ENCODE results near the gene OPN1LW.

DNA sequence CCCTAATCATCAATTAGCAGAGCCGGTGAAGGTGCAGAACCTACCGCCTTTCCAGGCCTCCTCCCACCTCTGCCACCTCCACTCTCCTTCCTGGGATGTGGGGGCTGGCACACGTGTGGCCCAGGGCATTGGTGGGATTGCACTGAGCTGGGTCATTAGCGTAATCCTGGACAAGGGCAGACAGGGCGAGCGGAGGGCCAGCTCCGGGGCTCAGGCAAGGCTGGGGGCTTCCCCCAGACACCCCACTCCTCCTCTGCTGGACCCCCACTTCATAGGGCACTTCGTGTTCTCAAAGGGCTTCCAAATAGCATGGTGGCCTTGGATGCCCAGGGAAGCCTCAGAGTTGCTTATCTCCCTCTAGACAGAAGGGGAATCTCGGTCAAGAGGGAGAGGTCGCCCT lies 3.3 kb upstream of the OPN1LW start:
- TF ChIP-seq, protein P1, sequence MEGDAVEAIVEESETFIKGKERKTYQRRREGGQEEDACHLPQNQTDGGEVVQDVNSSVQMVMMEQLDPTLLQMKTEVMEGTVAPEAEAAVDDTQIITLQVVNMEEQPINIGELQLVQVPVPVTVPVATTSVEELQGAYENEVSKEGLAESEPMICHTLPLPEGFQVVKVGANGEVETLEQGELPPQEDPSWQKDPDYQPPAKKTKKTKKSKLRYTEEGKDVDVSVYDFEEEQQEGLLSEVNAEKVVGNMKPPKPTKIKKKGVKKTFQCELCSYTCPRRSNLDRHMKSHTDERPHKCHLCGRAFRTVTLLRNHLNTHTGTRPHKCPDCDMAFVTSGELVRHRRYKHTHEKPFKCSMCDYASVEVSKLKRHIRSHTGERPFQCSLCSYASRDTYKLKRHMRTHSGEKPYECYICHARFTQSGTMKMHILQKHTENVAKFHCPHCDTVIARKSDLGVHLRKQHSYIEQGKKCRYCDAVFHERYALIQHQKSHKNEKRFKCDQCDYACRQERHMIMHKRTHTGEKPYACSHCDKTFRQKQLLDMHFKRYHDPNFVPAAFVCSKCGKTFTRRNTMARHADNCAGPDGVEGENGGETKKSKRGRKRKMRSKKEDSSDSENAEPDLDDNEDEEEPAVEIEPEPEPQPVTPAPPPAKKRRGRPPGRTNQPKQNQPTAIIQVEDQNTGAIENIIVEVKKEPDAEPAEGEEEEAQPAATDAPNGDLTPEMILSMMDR (IDR thresholded peaks at IDR 0.05 in 2 of 3, conservative IDR thresholded peaks at IDR 0.05 in 1 of 3; ENCODE audit: borderline replicate concordance in 1 of 3, insufficient read depth in 1 of 3, low read depth in 2 of 3, low read length in 2 of 3), result no peak
- TF ChIP-seq, protein P2, sequence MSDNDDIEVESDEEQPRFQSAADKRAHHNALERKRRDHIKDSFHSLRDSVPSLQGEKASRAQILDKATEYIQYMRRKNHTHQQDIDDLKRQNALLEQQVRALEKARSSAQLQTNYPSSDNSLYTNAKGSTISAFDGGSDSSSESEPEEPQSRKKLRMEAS (IDR thresholded peaks at IDR 0.05), result no peak
- no peak for TF ChIP-seq ZNF274 (IDR thresholded peaks at IDR 0.05; ENCODE audit: low read depth, low read length)
- no peak for TF ChIP-seq POLR2AphosphoS5 (IDR thresholded peaks at IDR 0.05; ENCODE audit: low read depth, low read length)
- no peak for TF ChIP-seq SIN3A (IDR thresholded peaks at IDR 0.05; ENCODE audit: low read depth)
- no peak for TF ChIP-seq EZH2phosphoT487 (IDR thresholded peaks at IDR 0.05; ENCODE audit: borderline replicate concordance)
- TF ChIP-seq RAD21 (IDR thresholded peaks at IDR 0.05; ENCODE audit: low read depth), result no peak
- TF ChIP-seq, protein P3, sequence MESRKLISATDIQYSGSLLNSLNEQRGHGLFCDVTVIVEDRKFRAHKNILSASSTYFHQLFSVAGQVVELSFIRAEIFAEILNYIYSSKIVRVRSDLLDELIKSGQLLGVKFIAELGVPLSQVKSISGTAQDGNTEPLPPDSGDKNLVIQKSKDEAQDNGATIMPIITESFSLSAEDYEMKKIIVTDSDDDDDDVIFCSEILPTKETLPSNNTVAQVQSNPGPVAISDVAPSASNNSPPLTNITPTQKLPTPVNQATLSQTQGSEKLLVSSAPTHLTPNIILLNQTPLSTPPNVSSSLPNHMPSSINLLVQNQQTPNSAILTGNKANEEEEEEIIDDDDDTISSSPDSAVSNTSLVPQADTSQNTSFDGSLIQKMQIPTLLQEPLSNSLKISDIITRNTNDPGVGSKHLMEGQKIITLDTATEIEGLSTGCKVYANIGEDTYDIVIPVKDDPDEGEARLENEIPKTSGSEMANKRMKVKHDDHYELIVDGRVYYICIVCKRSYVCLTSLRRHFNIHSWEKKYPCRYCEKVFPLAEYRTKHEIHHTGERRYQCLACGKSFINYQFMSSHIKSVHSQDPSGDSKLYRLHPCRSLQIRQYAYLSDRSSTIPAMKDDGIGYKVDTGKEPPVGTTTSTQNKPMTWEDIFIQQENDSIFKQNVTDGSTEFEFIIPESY (IDR thresholded peaks at IDR 0.05; ENCODE audit: extremely low read depth, insufficient replicate concordance, low read length), result no peak
- TF ChIP-seq EZH2 (IDR thresholded peaks at IDR 0.05), result no peak
- TF ChIP-seq TCF7L2 (IDR thresholded peaks at IDR 0.05; ENCODE audit: borderline replicate concordance, extremely low read depth, insufficient read depth, insufficient read length), result no peak
- no peak for TF ChIP-seq POLR2A (IDR thresholded peaks at IDR 0.05; ENCODE audit: borderline replicate concordance, extremely low read depth, insufficient read depth, insufficient read length)
